Measurements from ENCODE around the gene C17orf58. TPM values are rescaled to one million over a fixed set of nuclear protein-coding genes. Genes with fewer than 3 reads are reported as not detected.

Gene C17orf58
- total and polyA plus RNA-seq, 2 donors (not counting 1 experiment from before 2014, with no cell fraction given): 1.0 to 2.8 TPM

GRCh38 chr17:68033636-68034451 lies 37.6 kb upstream of the C17orf58 start:
- Mint-ChIP-seq H3K27ac (no peak overlapping the region), H3K4me1 (peaks cover 11% of the 10 kb centered on the region), H3K9me3 (ENCODE audit: insufficient read depth) (no peaks in the 10 kb centered on the region), H3K4me3 (no peak overlapping the region), H3K27me3 (no peaks in the 10 kb centered on the region)
- POLR2A ChIA-PET: interaction anchor here (0.7 kb wide), 2 partner anchors 214 to 474 kb away, joined by 3 read pairs; partner anchors contain the start of gene AMZ2
- CTCF ChIA-PET: no interaction called here
- TF ChIP-seq, protein P1, sequence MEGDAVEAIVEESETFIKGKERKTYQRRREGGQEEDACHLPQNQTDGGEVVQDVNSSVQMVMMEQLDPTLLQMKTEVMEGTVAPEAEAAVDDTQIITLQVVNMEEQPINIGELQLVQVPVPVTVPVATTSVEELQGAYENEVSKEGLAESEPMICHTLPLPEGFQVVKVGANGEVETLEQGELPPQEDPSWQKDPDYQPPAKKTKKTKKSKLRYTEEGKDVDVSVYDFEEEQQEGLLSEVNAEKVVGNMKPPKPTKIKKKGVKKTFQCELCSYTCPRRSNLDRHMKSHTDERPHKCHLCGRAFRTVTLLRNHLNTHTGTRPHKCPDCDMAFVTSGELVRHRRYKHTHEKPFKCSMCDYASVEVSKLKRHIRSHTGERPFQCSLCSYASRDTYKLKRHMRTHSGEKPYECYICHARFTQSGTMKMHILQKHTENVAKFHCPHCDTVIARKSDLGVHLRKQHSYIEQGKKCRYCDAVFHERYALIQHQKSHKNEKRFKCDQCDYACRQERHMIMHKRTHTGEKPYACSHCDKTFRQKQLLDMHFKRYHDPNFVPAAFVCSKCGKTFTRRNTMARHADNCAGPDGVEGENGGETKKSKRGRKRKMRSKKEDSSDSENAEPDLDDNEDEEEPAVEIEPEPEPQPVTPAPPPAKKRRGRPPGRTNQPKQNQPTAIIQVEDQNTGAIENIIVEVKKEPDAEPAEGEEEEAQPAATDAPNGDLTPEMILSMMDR (IDR thresholded peaks at IDR 0.05): no peak
- TF ChIP-seq EZH2 (IDR thresholded peaks at IDR 0.05; ENCODE audit: borderline replicate concordance, insufficient read depth, low read depth, low read length, poor library complexity, severe bottlenecking): no peak
- no peaks in the 10 kb centered on the region for H3K27me3 ChIP-seq (replicated peaks in 1 of 4; ENCODE audit: control extremely low read depth in 1 of 4, control insufficient read depth in 3 of 4, insufficient read depth in 4 of 4, low read length in 3 of 4)
- H3K36me3 ChIP-seq (replicated peaks in 1 of 2; ENCODE audit: control extremely low read depth in 1 of 2, control insufficient read depth in 1 of 2, extremely low read depth in 1 of 2, insufficient read depth in 2 of 2, low read length in 1 of 2): peaks cover 0 to 7% of the 10 kb centered on the region in 2 experiments
- no peaks in the 10 kb centered on the region for H3K9me3 ChIP-seq (ENCODE audit: control extremely low read depth in 1 of 3, control insufficient read depth in 2 of 3, insufficient read depth in 1 of 3, low read length in 2 of 3)
- no peak overlapping the region for H3K27ac ChIP-seq (ENCODE audit: low read length in 2 of 2)
- DNase-seq (no peak), ATAC-seq (ENCODE audit: low read depth) (no peak)
- H2AFZ ChIP-seq (ENCODE audit: insufficient read depth, low read depth, low read length, poor library complexity, severe bottlenecking): no peak overlapping the region
- intact Hi-C loops (cut with micrococcal nuclease): loop anchor here (2.0 to 10.0 kb wide), 2 partner anchors 171 to 317 kb away; partner anchors contain the start of gene NOL11
- H3K4me3 ChIP-seq (ENCODE audit: control extremely low read depth in 1 of 5, extremely low read depth in 1 of 5, insufficient read depth in 1 of 5, low read depth in 2 of 5, low read length in 4 of 5): no peak overlapping the region
- H3K4me2 ChIP-seq (replicated peaks; ENCODE audit: low read depth, low read length, poor library complexity, severe bottlenecking): no peak overlapping the region
- WGBS (ENCODE audit: insufficient coverage): 100% methylated on average over 3 of the region's 7 CpGs
- peaks cover 7 to 9% of the 10 kb centered on the region in 2 donors for H3K4me1 ChIP-seq (ENCODE audit: control insufficient read depth in 2 of 2, insufficient read depth in 2 of 2, low read length in 2 of 2)
- no peak overlapping the region for H3K9ac ChIP-seq (ENCODE audit: low read length)
- no peaks in the 10 kb centered on the region for H4K20me1 ChIP-seq (ENCODE audit: control insufficient read depth, insufficient read depth, low read length, poor library complexity, severe bottlenecking)
- peaks cover 20% of the 10 kb centered on the region for H3K79me2 ChIP-seq (ENCODE audit: control insufficient read depth, insufficient read depth, low read length)

Measured in B cell (primary cell).